ENCODE measurements around the gene CHIT1.
"Not testable (repeated sequence)": the region's sequence is repeated elsewhere in the genome, so short reads cannot be mapped to it uniquely, and the experiment has no call there.

Gene CHIT1

DNA sequence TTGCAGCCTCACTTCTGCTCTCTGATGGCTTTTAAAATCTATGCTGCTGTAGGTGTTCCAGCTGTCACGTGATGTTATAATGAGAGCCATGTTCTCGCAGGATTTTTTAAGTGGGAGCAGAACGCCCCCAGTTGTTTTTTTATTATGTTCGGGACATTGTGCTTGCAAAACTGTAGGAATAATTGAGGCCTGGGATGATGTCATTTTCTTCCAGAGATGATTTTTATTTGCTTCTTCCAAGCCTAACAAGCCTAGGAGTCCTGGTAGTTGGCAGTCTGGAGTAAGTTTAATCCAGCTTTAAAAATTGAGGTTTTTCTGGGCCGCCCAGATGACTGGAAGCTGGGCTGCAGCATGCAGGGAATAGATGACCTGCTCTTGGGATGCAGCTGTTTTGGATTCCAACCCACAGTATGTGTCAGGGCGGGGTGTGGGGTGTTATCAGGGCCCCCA lies 34.6 kb upstream of the CHIT1 start:
- Histone ChIP-seq H3K27me3 (ENCODE audit: insufficient read depth, insufficient read length) (no peaks in the 10 kb centered on the region), H3K9me3 (ENCODE audit: insufficient read depth, low read length) (no peaks in the 10 kb centered on the region), H3K36me3 (ENCODE audit: insufficient read depth, insufficient read length, low read length) (no peaks in the 10 kb centered on the region), H3K4me3 (ENCODE audit: insufficient read length, low read depth) (no peak overlapping the region), H3K4me1 (ENCODE audit: insufficient read depth, insufficient read length) (peaks cover 4% of the 10 kb centered on the region), H3K9ac (ENCODE audit: insufficient read length, low read depth) (no peak overlapping the region)
- no peak for DNase-seq (ENCODE audit: low read depth, low spot score)
- TF ChIP-seq YY1 (IDR thresholded peaks at IDR 0.05; ENCODE audit: insufficient read depth, insufficient read length) (no peak), ZNF274 (IDR thresholded peaks at IDR 0.05; ENCODE audit: low read depth, low read length) (no peak), SUZ12 (IDR thresholded peaks at IDR 0.05; ENCODE audit: extremely low read depth, insufficient read depth, insufficient read length) (no peak)

DNA sequence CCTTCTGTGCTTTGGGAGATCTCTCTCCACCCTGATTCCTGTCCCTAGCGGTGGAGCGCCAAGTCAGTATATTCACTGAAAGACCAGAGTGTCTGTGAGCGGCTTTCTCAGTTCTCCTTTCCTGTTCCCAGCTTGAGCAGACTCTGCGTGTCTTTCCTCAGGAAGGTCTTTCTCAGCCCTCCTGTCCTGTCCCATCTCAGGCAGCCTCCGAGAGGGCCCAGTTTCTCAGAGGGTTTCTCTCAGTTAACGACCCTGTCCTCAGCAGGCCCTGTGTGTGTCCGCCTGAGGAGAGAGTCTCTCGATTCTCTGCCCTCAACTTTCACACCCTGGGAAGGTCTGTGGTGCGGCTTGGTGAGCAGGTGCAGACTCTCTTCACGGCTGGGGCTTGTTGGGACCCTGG lies 34.0 kb upstream of the CHIT1 start:
- no peak for DNase-seq (ENCODE audit: low read depth, low spot score)
- H3K4me1 ChIP-seq (ENCODE audit: insufficient read depth, insufficient read length) = no peaks in the 10 kb centered on the region
- no peaks in the 10 kb centered on the region for H3K27me3 ChIP-seq (ENCODE audit: insufficient read depth, insufficient read length)
- TF ChIP-seq YY1 (IDR thresholded peaks at IDR 0.05; ENCODE audit: insufficient read depth, insufficient read length) (no peak), ZNF274 (IDR thresholded peaks at IDR 0.05; ENCODE audit: low read depth, low read length) (no peak), SUZ12 (IDR thresholded peaks at IDR 0.05; ENCODE audit: extremely low read depth, insufficient read depth, insufficient read length) (no peak)
- H3K36me3 ChIP-seq (ENCODE audit: insufficient read depth, insufficient read length, low read length) = no peaks in the 10 kb centered on the region
- H3K9me3 ChIP-seq (ENCODE audit: insufficient read depth, low read length) = no peaks in the 10 kb centered on the region
- H3K9ac ChIP-seq (ENCODE audit: insufficient read length, low read depth) = no peak overlapping the region
- no peak overlapping the region for H3K4me3 ChIP-seq (ENCODE audit: insufficient read length, low read depth)

DNA sequence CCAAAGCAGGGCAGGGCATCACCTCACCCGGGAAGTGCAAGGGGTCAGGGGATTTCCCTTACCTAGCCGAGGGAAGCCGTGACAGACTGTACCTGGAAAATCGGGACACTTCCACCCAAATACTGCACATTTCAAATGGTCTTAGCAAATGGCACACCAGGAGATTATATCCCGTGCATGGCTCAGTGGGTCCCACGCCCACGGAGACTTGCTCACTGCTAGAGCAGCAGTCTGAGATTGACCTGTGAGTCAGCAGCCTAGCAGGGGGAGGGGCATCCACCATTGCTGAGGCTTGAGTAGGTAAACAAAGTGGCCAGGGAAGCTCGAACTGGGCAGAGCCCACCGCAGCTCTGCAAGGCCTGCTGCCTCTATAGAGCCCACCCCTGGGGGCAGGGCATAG lies 27.2 kb upstream of the CHIT1 start:
- not testable (repeated sequence) for H3K36me3 ChIP-seq (ENCODE audit: insufficient read depth, insufficient read length, low read length); H3K27me3 ChIP-seq (ENCODE audit: insufficient read depth, insufficient read length); H3K9ac ChIP-seq (ENCODE audit: insufficient read length, low read depth); H3K4me3 ChIP-seq (ENCODE audit: insufficient read length, low read depth); H3K4me1 ChIP-seq (ENCODE audit: insufficient read depth, insufficient read length); DNase-seq (ENCODE audit: low read depth, low spot score)
- H3K9me3 ChIP-seq (ENCODE audit: insufficient read depth, low read length) = peaks cover 40% of the 10 kb centered on the region

DNA sequence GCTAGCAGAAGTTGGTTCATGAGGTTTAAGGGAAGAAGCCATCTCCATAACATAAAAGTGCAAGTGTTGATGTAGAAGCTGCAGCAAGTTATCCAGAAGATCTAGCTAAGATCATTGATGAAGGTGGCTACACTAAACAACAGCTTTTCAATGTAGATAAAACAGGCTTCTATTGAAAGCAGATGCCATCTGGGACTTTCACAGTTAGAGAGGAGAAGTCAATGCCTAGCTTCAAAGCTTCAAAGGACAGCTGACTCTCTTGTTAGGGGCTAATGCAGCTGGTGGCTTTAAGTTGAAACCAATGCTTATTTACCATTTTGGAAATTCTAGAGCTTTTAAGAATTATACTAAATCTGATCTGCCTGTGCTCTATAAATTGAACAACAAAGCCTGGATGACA lies 25.3 kb upstream of the CHIT1 start:
- H3K4me1 ChIP-seq (ENCODE audit: insufficient read depth, insufficient read length); H3K4me3 ChIP-seq (ENCODE audit: insufficient read length, low read depth); H3K36me3 ChIP-seq (ENCODE audit: insufficient read depth, insufficient read length, low read length); H3K9ac ChIP-seq (ENCODE audit: insufficient read length, low read depth); H3K27me3 ChIP-seq (ENCODE audit: insufficient read depth, insufficient read length); DNase-seq (ENCODE audit: low read depth, low spot score): not testable (repeated sequence)
- H3K9me3 ChIP-seq (ENCODE audit: insufficient read depth, low read length) = peaks cover 40% of the 10 kb centered on the region

DNA sequence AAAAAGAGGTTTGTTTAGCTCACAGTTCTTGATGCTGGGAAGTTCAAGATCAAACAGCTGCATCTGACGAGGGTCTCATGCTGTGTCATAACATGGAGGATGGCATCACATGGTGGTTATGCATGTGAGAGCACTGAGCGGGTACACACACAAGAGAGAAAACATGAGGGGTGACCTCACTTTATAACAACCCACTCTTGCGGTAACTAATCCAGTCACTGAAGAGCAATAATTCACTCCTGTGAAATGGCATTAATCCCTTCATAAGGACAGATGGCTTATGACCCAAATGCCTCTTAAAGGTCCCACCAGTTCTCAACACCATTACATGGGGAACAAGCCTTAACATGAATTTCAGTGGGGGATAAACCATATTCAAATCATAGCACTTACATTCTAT lies 23.2 kb upstream of the CHIT1 start:
- no peak for DNase-seq (ENCODE audit: low read depth, low spot score)
- TF ChIP-seq YY1 (IDR thresholded peaks at IDR 0.05; ENCODE audit: insufficient read depth, insufficient read length) (no peak), SUZ12 (IDR thresholded peaks at IDR 0.05; ENCODE audit: extremely low read depth, insufficient read depth, insufficient read length) (no peak), ZNF274 (IDR thresholded peaks at IDR 0.05; ENCODE audit: low read depth, low read length) (no peak)

DNA sequence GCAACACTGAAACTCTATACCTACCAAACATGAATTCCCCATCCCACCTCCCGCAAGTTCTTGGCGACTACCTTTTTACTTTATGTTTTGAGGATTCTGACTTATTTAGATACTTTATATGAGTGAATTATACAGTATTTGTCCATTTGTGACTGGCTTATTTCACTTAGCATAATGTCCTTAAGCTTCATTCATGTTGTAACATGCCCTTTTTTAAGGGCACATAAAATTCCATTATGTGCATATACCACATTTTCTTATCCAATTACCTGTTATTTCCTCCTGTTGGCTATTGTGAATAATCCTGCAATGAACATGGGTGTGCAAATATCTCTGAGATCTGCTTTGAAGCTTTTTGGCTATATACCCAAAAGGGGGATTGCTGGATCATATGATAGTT lies 22.0 kb upstream of the CHIT1 start:
- DNase-seq (ENCODE audit: low read depth, low spot score) = no peak
- TF ChIP-seq YY1 (IDR thresholded peaks at IDR 0.05; ENCODE audit: insufficient read depth, insufficient read length) (no peak), ZNF274 (IDR thresholded peaks at IDR 0.05; ENCODE audit: low read depth, low read length) (no peak), SUZ12 (IDR thresholded peaks at IDR 0.05; ENCODE audit: extremely low read depth, insufficient read depth, insufficient read length) (no peak)
- H3K27me3 ChIP-seq (ENCODE audit: insufficient read depth, insufficient read length) = no peaks in the 10 kb centered on the region
- no peaks in the 10 kb centered on the region for H3K4me1 ChIP-seq (ENCODE audit: insufficient read depth, insufficient read length)
- H3K9ac ChIP-seq (ENCODE audit: insufficient read length, low read depth) = no peak overlapping the region
- H3K4me3 ChIP-seq (ENCODE audit: insufficient read length, low read depth) = no peak overlapping the region
- no peaks in the 10 kb centered on the region for H3K36me3 ChIP-seq (ENCODE audit: insufficient read depth, insufficient read length, low read length)
- peaks cover 32% of the 10 kb centered on the region for H3K9me3 ChIP-seq (ENCODE audit: insufficient read depth, low read length)

More for the DNA sequence above, 23.2 kb upstream of the CHIT1 start:
- Histone ChIP-seq H3K4me3 (ENCODE audit: insufficient read length, low read depth) (no peak overlapping the region), H3K27me3 (ENCODE audit: insufficient read depth, insufficient read length) (no peaks in the 10 kb centered on the region), H3K9ac (ENCODE audit: insufficient read length, low read depth) (no peak overlapping the region), H3K36me3 (ENCODE audit: insufficient read depth, insufficient read length, low read length) (no peaks in the 10 kb centered on the region), H3K4me1 (ENCODE audit: insufficient read depth, insufficient read length) (peaks cover 2% of the 10 kb centered on the region), H3K9me3 (ENCODE audit: insufficient read depth, low read length) (peaks cover 40% of the 10 kb centered on the region)

DNA sequence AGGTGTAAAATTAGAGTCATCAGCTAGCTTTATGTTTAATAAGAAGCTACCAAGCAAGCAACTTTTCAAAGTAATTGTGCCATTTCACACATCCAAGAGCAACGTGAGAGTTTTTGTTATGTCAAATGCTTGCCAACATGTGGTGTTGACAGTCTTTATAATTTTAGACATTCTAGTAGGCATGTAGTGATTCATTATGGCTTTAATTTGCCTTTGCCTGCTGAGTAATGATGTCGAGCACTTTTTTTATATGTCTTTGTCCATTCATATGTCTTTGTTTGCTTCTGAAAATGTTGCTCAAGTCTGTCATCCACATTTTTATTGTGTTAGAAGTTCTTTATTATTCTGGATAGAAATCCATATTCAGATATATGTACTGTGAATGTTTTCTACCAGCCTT lies 21.4 kb upstream of the CHIT1 start:
- TF ChIP-seq ZNF274 (IDR thresholded peaks at IDR 0.05; ENCODE audit: low read depth, low read length) (no peak), YY1 (IDR thresholded peaks at IDR 0.05; ENCODE audit: insufficient read depth, insufficient read length) (no peak), SUZ12 (IDR thresholded peaks at IDR 0.05; ENCODE audit: extremely low read depth, insufficient read depth, insufficient read length) (no peak)
- DNase-seq (ENCODE audit: low read depth, low spot score) = no peak
- H3K9me3 ChIP-seq (ENCODE audit: insufficient read depth, low read length) = peaks cover 26% of the 10 kb centered on the region
- H3K27me3 ChIP-seq (ENCODE audit: insufficient read depth, insufficient read length) = no peaks in the 10 kb centered on the region
- no peaks in the 10 kb centered on the region for H3K36me3 ChIP-seq (ENCODE audit: insufficient read depth, insufficient read length, low read length)
- no peak overlapping the region for H3K4me3 ChIP-seq (ENCODE audit: insufficient read length, low read depth)
- H3K9ac ChIP-seq (ENCODE audit: insufficient read length, low read depth) = no peak overlapping the region
- H3K4me1 ChIP-seq (ENCODE audit: insufficient read depth, insufficient read length) = no peaks in the 10 kb centered on the region

DNA sequence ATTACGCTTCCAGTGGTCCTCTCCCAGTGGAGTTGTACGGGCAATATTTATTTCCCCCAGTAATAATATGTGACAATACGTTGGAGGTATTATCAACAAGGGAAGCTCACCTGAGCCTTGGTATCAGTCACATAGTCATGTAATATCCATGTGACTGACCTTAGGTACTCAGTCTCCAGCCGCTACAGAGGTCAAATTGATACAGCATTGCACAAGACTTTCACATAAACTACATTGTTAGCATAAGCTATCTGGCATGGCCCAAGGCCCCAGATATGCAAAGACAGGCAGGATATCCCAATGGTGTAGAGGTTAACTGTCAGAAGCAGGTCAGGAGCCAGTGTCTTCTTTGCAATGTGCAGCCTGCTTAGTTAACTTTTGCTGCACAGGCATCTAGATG lies 15.3 kb upstream of the CHIT1 start:
- TF ChIP-seq ZNF274 (IDR thresholded peaks at IDR 0.05; ENCODE audit: low read depth, low read length) (no peak), SUZ12 (IDR thresholded peaks at IDR 0.05; ENCODE audit: extremely low read depth, insufficient read depth, insufficient read length) (no peak), YY1 (IDR thresholded peaks at IDR 0.05; ENCODE audit: insufficient read depth, insufficient read length) (no peak)
- Histone ChIP-seq H3K4me1 (ENCODE audit: insufficient read depth, insufficient read length) (no peaks in the 10 kb centered on the region), H3K4me3 (ENCODE audit: insufficient read length, low read depth) (no peak overlapping the region), H3K9ac (ENCODE audit: insufficient read length, low read depth) (no peak overlapping the region), H3K9me3 (ENCODE audit: insufficient read depth, low read length) (peaks cover 4% of the 10 kb centered on the region; the same call in 1 of the 2 replicates), H3K36me3 (ENCODE audit: insufficient read depth, insufficient read length, low read length) (no peaks in the 10 kb centered on the region), H3K27me3 (ENCODE audit: insufficient read depth, insufficient read length) (no peaks in the 10 kb centered on the region)
- no peak for DNase-seq (ENCODE audit: low read depth, low spot score)

DNA sequence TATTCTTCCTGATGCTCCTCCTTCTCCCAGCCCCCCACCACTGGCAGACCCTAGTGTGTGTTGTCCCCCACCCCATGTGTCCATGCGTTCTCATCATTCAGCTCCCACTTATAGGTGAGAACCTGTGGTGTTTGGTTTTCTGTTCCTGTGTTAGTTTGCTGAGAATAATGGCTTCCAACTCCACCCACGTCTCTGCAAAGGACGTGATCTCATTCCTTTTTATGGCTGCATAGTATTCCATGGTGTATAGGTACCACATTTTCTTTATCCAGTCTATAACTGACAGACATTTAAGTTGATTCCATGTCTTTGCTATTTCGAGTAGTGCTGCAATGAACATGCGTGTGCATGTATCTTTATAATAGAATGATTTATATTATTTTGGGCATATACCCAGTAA lies 12.2 kb upstream of the CHIT1 start:
- H3K36me3 ChIP-seq (ENCODE audit: insufficient read depth, insufficient read length, low read length); DNase-seq (ENCODE audit: low read depth, low spot score); H3K9ac ChIP-seq (ENCODE audit: insufficient read length, low read depth); H3K4me3 ChIP-seq (ENCODE audit: insufficient read length, low read depth); H3K4me1 ChIP-seq (ENCODE audit: insufficient read depth, insufficient read length); H3K27me3 ChIP-seq (ENCODE audit: insufficient read depth, insufficient read length); H3K9me3 ChIP-seq (ENCODE audit: insufficient read depth, low read length): not testable (repeated sequence)

Data from NT2/D1 (cell line).